Endodermal cell (in vitro differentiated cells): ENCODE measurements around the gene PLEKHJ1. TPM values are rescaled to one million over a fixed set of nuclear protein-coding genes. Genes with fewer than 3 reads are reported as not detected.
A peak's percentile ranks its signal among the peaks of the same experiment; 100 is the strongest.

Experiments used
- DNase-seq: peaks from one replicate; pipeline ENCODE4 v3.0.0-alpha.2; 2017
- H3K27ac ChIP-seq: 2 replicates; pipeline ENCODE4 v1.5.1; 2013; ENCODE audit warnings: mild to moderate bottlenecking, low read depth, low read length, moderate library complexity
- H3K27me3 ChIP-seq: 2 replicates; pipeline ENCODE4 v1.6.1; 2013; ENCODE audit warnings: mild to moderate bottlenecking, low read length, moderate library complexity; ENCODE audit not compliant: insufficient read depth, control insufficient read depth, poor library complexity, severe bottlenecking
- H3K36me3 ChIP-seq: 2 replicates; pipeline ENCODE4 v1.7.0; 2013; ENCODE audit warnings: mild to moderate bottlenecking, low read length, moderate library complexity; ENCODE audit not compliant: control insufficient read depth, insufficient read depth
- H3K4me1 ChIP-seq: one replicate; pipeline ENCODE4 v1.7.0; 2013; ENCODE audit warnings: low read length; ENCODE audit not compliant: control insufficient read depth, insufficient read depth
- H3K4me3 ChIP-seq: 2 replicates; pipeline ENCODE4 v1.5.1; 2013; ENCODE audit warnings: mild to moderate bottlenecking, low read length, moderate library complexity
- H3K9ac ChIP-seq: 2 replicates; pipeline ENCODE4 v1.6.1; 2013; ENCODE audit warnings: mild to moderate bottlenecking, low read length, moderate library complexity; ENCODE audit not compliant: poor library complexity, severe bottlenecking; ENCODE audit errors: extremely low read depth
- H3K9me3 ChIP-seq: 2 replicates; pipeline ENCODE4 v1.6.1; 2013; ENCODE audit warnings: mild to moderate bottlenecking, low read length, moderate library complexity; ENCODE audit not compliant: control insufficient read depth
- H3K27ac Mint-ChIP-seq: 2 replicates; pipeline ENCODE4 v1.8.0; 2020; ENCODE audit warnings: mixed read lengths
- H3K27me3 Mint-ChIP-seq: 2 replicates; pipeline ENCODE4 v1.8.0; 2021; ENCODE audit warnings: mild to moderate bottlenecking, mixed read lengths; ENCODE audit not compliant: insufficient read depth
- H3K36me3 Mint-ChIP-seq: 2 replicates; pipeline ENCODE4 v1.8.0; 2020; ENCODE audit warnings: low read depth, mixed read lengths
- H3K4me1 Mint-ChIP-seq: 2 replicates; pipeline ENCODE4 v1.8.0; 2020; ENCODE audit warnings: mixed read lengths
- H3K4me3 Mint-ChIP-seq: 2 replicates; pipeline ENCODE4 v1.8.0; 2020; ENCODE audit warnings: mild to moderate bottlenecking, moderate library complexity, mixed read lengths
- H3K9me3 Mint-ChIP-seq: 2 replicates; pipeline ENCODE4 v1.8.0; 2020; ENCODE audit warnings: mild to moderate bottlenecking, mixed read lengths
- CTCF ChIP-seq: fragments of 200-600 bp; sonication (generic); conservative IDR thresholded peaks from 2 replicates; pipeline ENCODE4 v1.5.0; 2021; ENCODE audit warnings: antibody characterized with exemption, mild to moderate bottlenecking
- WGBS, 2 experiments: methylation state at CpG; one replicate each; pipeline versions ENCODE4 v1.1.5 to v1.1.7; 2013; ENCODE audit warnings: missing lambda C conversion rate in 2 of 2, mixed read lengths in 1 of 2; ENCODE audit not compliant: insufficient coverage in 1 of 2, insufficient read length in 1 of 2; 5-methylcytosine and 5-hydroxymethylcytosine counted together
- total RNA-seq, 2 donors: library from RNA; stranded (reverse); fragmentation: NEBNext Ultra II Directional in 1 of 2; extraction: Animal tissue kit (Norgen Biotek cat#: 25700) in 1 of 2; gene quantifications; 2 replicates in 1 of 2; 3 replicates in 1 of 2; pipeline ENCODE4 v1.2.1, GENCODE V29; 2021

PLEKHJ1 gene
- total RNA-seq, 2 donors from 2014 or later = 146 to 192 TPM

GRCh38 chr19:2244486-2244885 is 8.4 kb upstream of the PLEKHJ1 start:
- no peak for DNase-seq
- H3K27ac Mint-ChIP-seq = no peak overlapping the region
- no peak overlapping the region for H3K4me3 Mint-ChIP-seq
- H3K9me3 Mint-ChIP-seq = no peaks in the 10 kb centered on the region
- TF ChIP-seq CTCF = no peak
- Histone ChIP-seq H3K9me3 (no peaks in the 10 kb centered on the region), H3K27me3 (no peaks in the 10 kb centered on the region), H3K9ac (no peak overlapping the region), H3K36me3 (peaks cover 62% of the 10 kb centered on the region), H3K27ac (no peak overlapping the region), H3K4me3 (no peak overlapping the region), H3K4me1 (peaks cover 4% of the 10 kb centered on the region)
- H3K4me1 Mint-ChIP-seq = peaks cover 14% of the 10 kb centered on the region
- 98 to 100% methylated on average over 9 to 21 of the region's 21 CpGs for WGBS, 2 experiments
- H3K36me3 Mint-ChIP-seq = peaks cover 29% of the 10 kb centered on the region
- H3K27me3 Mint-ChIP-seq = no peaks in the 10 kb centered on the region

- Histone ChIP-seq H3K9me3 (no peaks in the 10 kb centered on the region), H3K27ac (no peak overlapping the region), H3K36me3 (peaks cover 62% of the 10 kb centered on the region), H3K4me3 (no peak overlapping the region), H3K9ac (no peak overlapping the region), H3K27me3 (no peaks in the 10 kb centered on the region), H3K4me1 (peaks cover 4% of the 10 kb centered on the region)
- TF ChIP-seq CTCF = no peak
- Mint-ChIP-seq H3K9me3 (no peaks in the 10 kb centered on the region), H3K27me3 (no peaks in the 10 kb centered on the region), H3K4me1 (peaks cover 16% of the 10 kb centered on the region), H3K36me3 (peaks cover 29% of the 10 kb centered on the region), H3K27ac (no peak overlapping the region), H3K4me3 (no peak overlapping the region)
- DNase-seq = no peak
- 90 to 93% methylated on average over 12 of the region's 12 CpGs for WGBS, 2 experiments
These were observed 7.9 kb upstream of the PLEKHJ1 start for GRCh38 chr19:2244125-2244411.

GRCh38 chr19:2243274-2244124 is 7.4 kb upstream of the PLEKHJ1 start:
- DNase-seq = no peak
- Histone ChIP-seq H3K36me3 (peaks cover 65% of the 10 kb centered on the region), H3K27me3 (no peaks in the 10 kb centered on the region), H3K9ac (no peak overlapping the region), H3K27ac (peak overlapping the region; percentile 60), H3K9me3 (no peaks in the 10 kb centered on the region), H3K4me3 (no peak overlapping the region), H3K4me1 (peaks cover 4% of the 10 kb centered on the region)
- Mint-ChIP-seq H3K4me1 (peaks cover 21% of the 10 kb centered on the region), H3K27ac (no peak overlapping the region), H3K9me3 (no peaks in the 10 kb centered on the region), H3K4me3 (no peak overlapping the region), H3K36me3 (peaks cover 29% of the 10 kb centered on the region), H3K27me3 (no peaks in the 10 kb centered on the region)
- no peak for TF ChIP-seq CTCF
- 93% methylated on average over 29 to 32 of the region's 32 CpGs for WGBS, 2 experiments
